ENCODE data around the gene GLCE.

The GLCE gene

GRCh38 chr15:69293741-69294615, 133.5 kb downstream of the GLCE start:
- no peak for TF ChIP-seq GATA2 (IDR thresholded peaks at IDR 0.05; ENCODE audit: low read depth, low read length)
- no peak for TF ChIP-seq GATA3 (IDR thresholded peaks at IDR 0.05; ENCODE audit: low read depth, low read length)

DNA sequence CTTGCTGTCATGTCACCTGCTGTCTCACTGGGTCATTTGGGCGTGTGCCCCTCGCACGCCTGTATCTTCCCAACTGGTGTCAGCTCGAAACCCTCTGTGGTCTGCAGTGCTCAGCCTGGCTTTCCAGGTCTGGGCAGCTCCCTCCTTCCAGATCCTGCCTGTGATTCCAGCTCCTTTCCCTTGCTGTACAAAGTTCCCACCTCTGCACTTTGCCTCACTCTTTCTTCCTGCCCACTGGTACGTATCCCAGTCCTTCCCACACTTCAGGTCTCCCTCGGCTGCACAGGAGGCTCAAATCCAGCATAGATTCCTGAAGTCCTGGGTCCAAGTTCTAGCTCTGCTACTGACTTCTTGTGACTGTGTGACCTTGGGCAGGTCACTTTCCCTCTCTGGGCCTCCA, 136.2 kb downstream of the GLCE start:
- no peak for TF ChIP-seq GATA3 (IDR thresholded peaks at IDR 0.05; ENCODE audit: low read depth, low read length)
- no peak for TF ChIP-seq GATA2 (IDR thresholded peaks at IDR 0.05; ENCODE audit: low read depth, low read length)

- no peak for TF ChIP-seq GATA2 (IDR thresholded peaks at IDR 0.05; ENCODE audit: low read depth, low read length)
- TF ChIP-seq GATA3 (IDR thresholded peaks at IDR 0.05; ENCODE audit: low read depth, low read length): no peak
These were observed 137.4 kb downstream of the GLCE start for GRCh38 chr15:69297642-69298353.

GRCh38 chr15:69298354-69298696, 137.9 kb downstream of the GLCE start:
- TF ChIP-seq GATA3 (IDR thresholded peaks at IDR 0.05; ENCODE audit: low read depth, low read length): no peak
- no peak for TF ChIP-seq GATA2 (IDR thresholded peaks at IDR 0.05; ENCODE audit: low read depth, low read length)

DNA sequence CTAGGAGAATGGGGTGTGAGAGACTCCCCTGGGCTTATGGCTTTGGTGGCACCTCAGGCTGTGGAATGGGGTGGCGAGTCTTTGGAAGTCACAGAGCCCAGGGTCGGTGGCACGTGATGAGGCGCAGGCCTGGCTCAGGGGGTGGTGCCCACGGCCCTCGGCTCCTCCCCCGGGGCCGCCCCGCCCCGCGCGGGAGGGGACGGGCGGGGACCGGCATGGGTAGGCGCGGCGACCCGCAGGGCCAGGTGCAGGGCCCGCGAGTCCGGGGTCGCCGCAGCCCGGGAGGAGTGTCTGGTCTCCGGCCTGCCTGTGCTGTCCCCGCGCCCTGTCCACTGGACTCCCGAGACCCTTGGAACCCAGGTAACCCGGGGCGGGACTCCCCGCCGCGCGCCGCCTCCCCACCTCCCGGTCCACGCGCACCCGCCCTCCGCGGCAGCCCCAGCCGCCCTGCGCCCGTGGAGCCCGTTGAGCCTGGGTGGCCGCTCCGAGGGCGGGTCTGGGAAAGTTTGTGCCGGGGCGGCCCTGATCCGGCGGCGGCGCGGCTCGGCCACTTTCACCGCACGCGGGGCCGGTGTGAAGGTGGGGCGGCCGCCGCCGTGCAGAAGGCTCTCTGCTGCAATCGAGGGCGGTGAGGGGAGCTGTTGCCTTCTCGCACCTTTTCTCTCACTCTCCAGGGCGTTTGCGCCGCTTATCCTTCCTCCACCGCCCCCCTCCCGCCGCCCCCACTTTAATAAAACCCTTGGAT, 138.4 kb downstream of the GLCE start, which contains the start of gene PAQR5:
Gene PAQR5, plus strand, starts transcription at position 216 of the 745 bp plus-strand sequence. CDS start 61,169 bp downstream, outside the sequence.
- no peak for TF ChIP-seq GATA2 (IDR thresholded peaks at IDR 0.05; ENCODE audit: low read depth, low read length)
- no peak for TF ChIP-seq GATA3 (IDR thresholded peaks at IDR 0.05; ENCODE audit: low read depth, low read length)

DNA sequence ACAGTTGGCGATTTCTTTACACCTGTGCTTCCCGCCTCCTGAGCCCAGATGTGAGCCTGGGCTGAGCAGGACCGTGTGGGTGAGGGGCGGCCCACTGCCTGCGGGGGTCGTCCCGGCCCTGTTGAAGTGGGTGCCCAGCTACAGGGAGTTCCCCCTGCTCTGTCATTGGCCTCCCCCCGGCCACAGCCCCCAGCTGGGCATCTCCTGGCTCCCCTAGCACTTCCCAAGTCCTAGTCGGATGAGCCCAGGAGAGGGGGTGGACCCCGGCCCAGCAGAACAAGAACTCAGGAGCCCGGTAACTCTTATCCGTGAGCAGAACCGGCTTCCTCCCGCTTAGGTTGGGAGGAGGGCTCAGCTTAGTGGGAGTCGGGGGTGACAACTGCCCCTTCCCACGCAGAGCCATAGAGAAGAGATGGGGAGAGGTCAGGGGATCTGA, 139.0 kb downstream of the GLCE start:
- TF ChIP-seq GATA3 (IDR thresholded peaks at IDR 0.05; ENCODE audit: low read depth, low read length) (no peak), GATA2 (IDR thresholded peaks at IDR 0.05; ENCODE audit: low read depth, low read length) (no peak)

GRCh38 chr15:69299943-69300588, 139.6 kb downstream of the GLCE start:
- TF ChIP-seq GATA2 (IDR thresholded peaks at IDR 0.05; ENCODE audit: low read depth, low read length): no peak
- no peak for TF ChIP-seq GATA3 (IDR thresholded peaks at IDR 0.05; ENCODE audit: low read depth, low read length)

DNA sequence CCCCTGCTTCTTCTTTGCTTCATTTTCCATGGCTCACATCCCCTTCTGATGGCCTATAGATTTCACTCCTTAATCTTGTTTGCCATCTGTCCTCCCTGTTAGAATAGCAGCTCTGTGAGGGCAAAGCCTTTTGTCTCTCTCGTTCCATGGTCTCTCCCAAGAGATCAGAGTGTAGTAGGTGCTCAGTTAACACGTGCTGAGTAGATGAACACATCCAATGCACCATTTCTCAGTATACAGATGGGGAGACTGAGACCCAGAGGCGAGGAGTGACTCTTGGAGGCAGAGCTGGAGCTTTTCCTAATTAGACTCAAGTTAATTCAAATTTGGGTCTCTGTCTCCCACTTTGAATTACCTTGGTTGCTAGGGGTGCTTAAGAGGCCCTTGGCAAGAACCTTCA, 142.5 kb downstream of the GLCE start:
- TF ChIP-seq GATA3 (IDR thresholded peaks at IDR 0.05; ENCODE audit: low read depth, low read length) (no peak), GATA2 (IDR thresholded peaks at IDR 0.05; ENCODE audit: low read depth, low read length) (no peak)

- TF ChIP-seq GATA2 (IDR thresholded peaks at IDR 0.05; ENCODE audit: low read depth, low read length) (no peak), GATA3 (IDR thresholded peaks at IDR 0.05; ENCODE audit: low read depth, low read length) (no peak)
These were observed 143.1 kb downstream of the GLCE start for GRCh38 chr15:69303337-69304181.

DNA sequence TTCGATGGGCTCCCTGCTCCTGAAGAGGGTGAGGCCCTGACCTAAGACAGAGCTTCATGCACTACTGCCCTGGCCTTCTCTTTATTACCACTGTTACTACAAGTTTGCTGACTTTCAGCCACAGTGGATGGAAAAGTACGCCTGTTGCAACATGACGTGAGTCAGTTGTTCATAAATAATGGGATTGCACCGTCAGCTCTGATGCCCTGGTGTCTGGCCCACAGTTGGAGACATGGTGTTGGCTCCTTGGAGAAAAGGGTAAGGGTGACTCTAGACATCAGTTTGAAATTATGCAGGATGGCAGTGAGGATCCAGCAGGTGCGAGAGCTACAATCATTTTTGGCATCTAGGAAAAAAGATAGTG, 143.7 kb downstream of the GLCE start:
- TF ChIP-seq GATA2 (IDR thresholded peaks at IDR 0.05; ENCODE audit: low read depth, low read length) (no peak), GATA3 (IDR thresholded peaks at IDR 0.05; ENCODE audit: low read depth, low read length) (no peak)

DNA sequence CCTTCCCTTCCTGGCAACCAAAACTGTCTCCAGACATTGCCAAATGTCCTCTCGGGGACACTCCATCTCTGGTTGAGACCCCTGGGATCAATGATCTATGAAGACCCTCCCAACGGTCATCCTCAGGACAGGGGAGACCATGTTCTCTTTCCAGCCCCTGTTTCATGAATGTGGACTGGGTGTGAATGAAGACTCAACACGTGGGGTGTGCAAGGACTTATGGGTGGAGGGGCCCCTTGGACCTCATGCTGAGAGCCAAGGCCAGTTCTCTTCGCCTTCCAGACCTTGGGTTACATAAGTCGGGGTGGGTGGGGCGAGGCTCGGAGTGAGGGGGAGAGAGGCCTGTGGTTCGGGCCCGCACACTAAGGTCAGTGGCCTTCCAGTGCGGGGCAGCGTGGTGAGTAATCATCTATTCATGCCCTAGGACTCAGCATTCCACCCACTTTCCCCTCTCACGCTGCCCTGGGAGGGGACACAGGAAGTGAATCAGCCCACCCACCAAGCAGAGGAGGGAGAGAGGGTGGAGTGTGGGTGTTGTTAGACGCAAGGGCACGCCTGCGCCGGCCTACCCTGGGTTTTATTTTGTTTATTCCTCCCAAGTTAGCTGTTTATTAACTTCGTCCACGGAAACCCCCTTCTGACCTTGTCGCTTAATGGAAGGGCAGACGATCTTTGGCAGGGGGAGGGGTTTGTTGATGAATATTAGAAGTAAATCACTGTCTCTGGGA, 144.9 kb downstream of the GLCE start:
- TF ChIP-seq GATA3 (IDR thresholded peaks at IDR 0.05; ENCODE audit: low read depth, low read length) (no peak), GATA2 (IDR thresholded peaks at IDR 0.05; ENCODE audit: low read depth, low read length) (no peak)

- TF ChIP-seq GATA2 (IDR thresholded peaks at IDR 0.05; ENCODE audit: low read depth, low read length): no peak
- no peak for TF ChIP-seq GATA3 (IDR thresholded peaks at IDR 0.05; ENCODE audit: low read depth, low read length)
These were observed 145.6 kb downstream of the GLCE start for GRCh38 chr15:69305933-69306568.

All from SH-SY5Y (cell line).